ENCODE data around the gene TTLL7.

DNA sequence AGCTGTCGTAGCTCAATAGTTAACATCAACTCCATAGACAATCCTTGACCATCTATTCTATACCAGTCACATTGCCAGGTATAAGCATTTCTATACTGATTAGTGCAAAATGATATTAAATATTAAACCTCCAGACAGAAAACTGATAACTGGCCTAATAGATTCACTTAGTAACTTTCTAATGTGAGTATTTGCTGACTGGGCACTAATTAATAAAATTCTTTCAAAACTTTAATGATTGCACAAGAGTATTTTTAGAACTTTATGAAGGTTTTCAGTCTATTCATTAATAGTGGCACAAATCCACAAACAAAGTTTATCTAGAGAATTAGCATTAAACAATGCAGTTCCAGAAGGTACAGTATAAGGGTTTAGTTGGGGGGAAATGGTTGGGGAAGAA lies 79.1 kb downstream of the TTLL7 start:
- TF ChIP-seq, protein P1, sequence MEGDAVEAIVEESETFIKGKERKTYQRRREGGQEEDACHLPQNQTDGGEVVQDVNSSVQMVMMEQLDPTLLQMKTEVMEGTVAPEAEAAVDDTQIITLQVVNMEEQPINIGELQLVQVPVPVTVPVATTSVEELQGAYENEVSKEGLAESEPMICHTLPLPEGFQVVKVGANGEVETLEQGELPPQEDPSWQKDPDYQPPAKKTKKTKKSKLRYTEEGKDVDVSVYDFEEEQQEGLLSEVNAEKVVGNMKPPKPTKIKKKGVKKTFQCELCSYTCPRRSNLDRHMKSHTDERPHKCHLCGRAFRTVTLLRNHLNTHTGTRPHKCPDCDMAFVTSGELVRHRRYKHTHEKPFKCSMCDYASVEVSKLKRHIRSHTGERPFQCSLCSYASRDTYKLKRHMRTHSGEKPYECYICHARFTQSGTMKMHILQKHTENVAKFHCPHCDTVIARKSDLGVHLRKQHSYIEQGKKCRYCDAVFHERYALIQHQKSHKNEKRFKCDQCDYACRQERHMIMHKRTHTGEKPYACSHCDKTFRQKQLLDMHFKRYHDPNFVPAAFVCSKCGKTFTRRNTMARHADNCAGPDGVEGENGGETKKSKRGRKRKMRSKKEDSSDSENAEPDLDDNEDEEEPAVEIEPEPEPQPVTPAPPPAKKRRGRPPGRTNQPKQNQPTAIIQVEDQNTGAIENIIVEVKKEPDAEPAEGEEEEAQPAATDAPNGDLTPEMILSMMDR (IDR thresholded peaks at IDR 0.05), result no peak
- no peak for TF ChIP-seq POLR2A (IDR thresholded peaks at IDR 0.05)
